Measurements from ENCODE around the gene CDK5RAP3. TPM values are rescaled to one million over a fixed set of nuclear protein-coding genes. Genes with fewer than 3 reads are reported as not detected.

Gene CDK5RAP3
- total RNA-seq, 1 donor = 50.3 TPM

DNA sequence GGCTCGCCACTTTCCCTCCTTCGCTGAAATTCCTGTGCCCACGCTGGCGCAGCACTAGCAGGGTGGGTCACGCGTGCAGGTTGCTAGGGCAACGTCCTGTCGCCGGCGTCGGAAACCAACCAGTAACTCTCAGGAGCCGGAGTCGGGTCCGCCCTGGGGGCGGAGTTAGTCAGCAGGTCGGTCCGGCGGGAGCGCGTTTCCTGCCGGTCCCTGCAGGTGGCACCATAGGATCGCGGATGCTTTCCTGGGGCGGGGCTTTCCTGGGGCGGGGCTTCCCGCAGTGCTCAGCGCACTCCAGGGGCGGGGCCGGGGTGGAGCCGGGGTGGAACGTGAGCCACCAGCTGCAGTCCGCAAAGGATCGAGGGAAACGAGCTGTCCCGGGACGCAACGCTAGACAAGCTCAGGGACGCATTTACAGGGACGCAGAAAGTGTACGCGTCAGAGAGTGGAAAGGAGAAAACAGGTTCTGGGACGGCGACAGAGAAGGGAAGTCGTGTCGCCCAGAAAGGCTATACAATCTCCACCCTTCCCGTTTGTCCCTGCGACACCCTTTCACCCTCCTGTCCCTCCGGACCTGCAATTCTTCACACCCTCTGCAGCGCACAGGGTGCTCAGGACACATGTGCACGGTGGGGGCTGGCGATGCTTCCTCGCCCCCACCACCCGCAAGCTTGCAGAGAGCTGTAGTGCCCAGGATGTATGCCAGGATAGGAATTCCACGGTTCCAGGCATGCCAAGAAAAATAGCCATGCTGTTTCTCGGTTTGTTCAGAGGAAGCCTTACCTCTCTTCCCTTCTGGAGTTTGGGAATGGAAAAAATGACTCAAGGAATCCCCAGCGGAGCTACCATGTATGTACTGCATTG lies 54.4 kb downstream of the CDK5RAP3 start:
- Histone ChIP-seq H3K36me3 (ENCODE audit: insufficient read depth, low read length) (no peaks in the 10 kb centered on the region), H3K4me2 (ENCODE audit: insufficient read depth, low read length) (peak overlapping the region; percentile 98), H3K27me3 (ENCODE audit: insufficient read depth, low read length) (no peaks in the 10 kb centered on the region), H3K4me3 (ENCODE audit: insufficient read depth, low read length) (peak overlapping the region; percentile 70), H3K79me2 (ENCODE audit: insufficient read depth, low read length) (no peaks in the 10 kb centered on the region), H2AFZ (ENCODE audit: low read length) (peak overlapping the region; percentile 31), H3K27ac (ENCODE audit: low read depth, low read length) (peak overlapping the region; percentile 82), H4K20me1 (ENCODE audit: insufficient read depth, low read length) (no peaks in the 10 kb centered on the region), H3K4me1 (ENCODE audit: insufficient read depth, low read length) (peaks cover 35% of the 10 kb centered on the region), H3K9me3 (ENCODE audit: low read depth, low read length) (no peaks in the 10 kb centered on the region)
- peak; percentile 96 for DNase-seq (ENCODE audit: insufficient read length, low spot score, missing footprints)
- TF ChIP-seq, protein P1, sequence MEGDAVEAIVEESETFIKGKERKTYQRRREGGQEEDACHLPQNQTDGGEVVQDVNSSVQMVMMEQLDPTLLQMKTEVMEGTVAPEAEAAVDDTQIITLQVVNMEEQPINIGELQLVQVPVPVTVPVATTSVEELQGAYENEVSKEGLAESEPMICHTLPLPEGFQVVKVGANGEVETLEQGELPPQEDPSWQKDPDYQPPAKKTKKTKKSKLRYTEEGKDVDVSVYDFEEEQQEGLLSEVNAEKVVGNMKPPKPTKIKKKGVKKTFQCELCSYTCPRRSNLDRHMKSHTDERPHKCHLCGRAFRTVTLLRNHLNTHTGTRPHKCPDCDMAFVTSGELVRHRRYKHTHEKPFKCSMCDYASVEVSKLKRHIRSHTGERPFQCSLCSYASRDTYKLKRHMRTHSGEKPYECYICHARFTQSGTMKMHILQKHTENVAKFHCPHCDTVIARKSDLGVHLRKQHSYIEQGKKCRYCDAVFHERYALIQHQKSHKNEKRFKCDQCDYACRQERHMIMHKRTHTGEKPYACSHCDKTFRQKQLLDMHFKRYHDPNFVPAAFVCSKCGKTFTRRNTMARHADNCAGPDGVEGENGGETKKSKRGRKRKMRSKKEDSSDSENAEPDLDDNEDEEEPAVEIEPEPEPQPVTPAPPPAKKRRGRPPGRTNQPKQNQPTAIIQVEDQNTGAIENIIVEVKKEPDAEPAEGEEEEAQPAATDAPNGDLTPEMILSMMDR (IDR thresholded peaks at IDR 0.05; ENCODE audit: extremely low read depth, low read depth, low read length) = peak; percentile 66

DNA sequence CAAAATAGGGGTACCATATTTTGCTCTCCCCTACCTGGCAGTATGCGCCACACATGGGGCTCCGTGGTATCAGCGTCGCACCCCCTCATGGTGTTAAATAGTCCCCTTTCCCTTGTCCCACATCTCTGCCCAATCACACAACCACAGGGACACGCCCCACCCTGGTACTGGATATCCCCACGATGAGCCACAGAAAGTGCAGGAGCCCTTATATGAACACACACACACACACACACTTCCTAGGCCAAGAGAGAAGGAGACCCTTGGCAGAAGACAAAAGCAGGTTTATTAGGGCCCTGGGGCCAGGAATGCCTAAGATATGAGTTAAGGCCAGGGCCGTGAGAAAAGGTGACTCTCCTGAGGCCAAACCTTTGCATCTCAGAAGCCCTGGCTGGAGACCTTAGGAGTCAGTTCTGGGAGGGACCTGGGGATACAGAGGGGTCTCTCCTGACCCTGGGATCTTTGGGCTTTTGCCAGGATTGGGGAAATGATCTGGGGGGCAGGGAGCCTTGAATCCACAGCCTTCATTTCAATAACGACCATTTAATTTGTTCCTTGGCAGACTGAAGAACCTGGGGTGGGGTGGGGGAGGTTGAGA lies 55.1 kb downstream of the CDK5RAP3 start:
- Histone ChIP-seq H2AFZ (ENCODE audit: low read length) (no peak overlapping the region), H3K4me3 (ENCODE audit: insufficient read depth, low read length) (peak overlapping the region; percentile 70), H3K9me3 (ENCODE audit: low read depth, low read length) (no peaks in the 10 kb centered on the region), H3K4me2 (ENCODE audit: insufficient read depth, low read length) (peak overlapping the region; percentile 98), H4K20me1 (ENCODE audit: insufficient read depth, low read length) (no peaks in the 10 kb centered on the region), H3K79me2 (ENCODE audit: insufficient read depth, low read length) (no peaks in the 10 kb centered on the region), H3K27ac (ENCODE audit: low read depth, low read length) (peak overlapping the region; percentile 82), H3K36me3 (ENCODE audit: insufficient read depth, low read length) (no peaks in the 10 kb centered on the region), H3K4me1 (ENCODE audit: insufficient read depth, low read length) (peaks cover 42% of the 10 kb centered on the region), H3K27me3 (ENCODE audit: insufficient read depth, low read length) (no peaks in the 10 kb centered on the region)
- TF ChIP-seq, protein P1 (IDR thresholded peaks at IDR 0.05; ENCODE audit: extremely low read depth, low read depth, low read length) = no peak
- DNase-seq (ENCODE audit: insufficient read length, low spot score, missing footprints) = no peak

GRCh38 chr17:48026502-48027321 lies 55.8 kb downstream of the CDK5RAP3 start:
- H3K4me3 ChIP-seq (ENCODE audit: insufficient read depth, low read length) = no peak overlapping the region
- no peaks in the 10 kb centered on the region for H3K79me2 ChIP-seq (ENCODE audit: insufficient read depth, low read length)
- H4K20me1 ChIP-seq (ENCODE audit: insufficient read depth, low read length) = no peaks in the 10 kb centered on the region
- peak overlapping the region; percentile 98 for H3K4me2 ChIP-seq (ENCODE audit: insufficient read depth, low read length)
- H3K27ac ChIP-seq (ENCODE audit: low read depth, low read length) = peak overlapping the region; percentile 82
- peak overlapping the region; percentile 39 for H2AFZ ChIP-seq (ENCODE audit: low read length)
- no peaks in the 10 kb centered on the region for H3K36me3 ChIP-seq (ENCODE audit: insufficient read depth, low read length)
- peak; percentile 98 for DNase-seq (ENCODE audit: insufficient read length, low spot score, missing footprints)
- no peaks in the 10 kb centered on the region for H3K27me3 ChIP-seq (ENCODE audit: insufficient read depth, low read length)
- TF ChIP-seq, protein P1 (IDR thresholded peaks at IDR 0.05; ENCODE audit: extremely low read depth, low read depth, low read length) = peak; percentile 93
- H3K4me1 ChIP-seq (ENCODE audit: insufficient read depth, low read length) = peaks cover 42% of the 10 kb centered on the region
- H3K9me3 ChIP-seq (ENCODE audit: low read depth, low read length) = no peaks in the 10 kb centered on the region
